Parathyroid adenoma (tissue), 2 donors: ENCODE results near the gene MCCC2.
"Not testable (repeated sequence)": the region's sequence is repeated elsewhere in the genome, so short reads cannot be mapped to it uniquely, and the experiment has no call there.

Source experiments
- H2AFZ ChIP-seq: fragments of 300-600 bp; sonication (generic); one replicate; pipeline ENCODE4 v1.7.0; 2017; ENCODE audit warnings: antibody characterized with exemption, mild to moderate bottlenecking
- H3K27ac ChIP-seq: fragments of 300-600 bp; sonication (generic); one replicate; pipeline ENCODE4 v1.7.0; 2017
- H3K27me3 ChIP-seq: fragments of 300-600 bp; sonication (generic); one replicate; pipeline ENCODE4 v1.7.0; 2017; ENCODE audit warnings: low read length; ENCODE audit not compliant: control insufficient read depth, insufficient read depth
- H3K36me3 ChIP-seq: fragments of 300-600 bp; sonication (generic); one replicate; pipeline ENCODE4 v1.7.0; 2017; ENCODE audit warnings: low read length; ENCODE audit not compliant: control insufficient read depth, insufficient read depth
- H3K4me1 ChIP-seq: fragments of 300-600 bp; sonication (generic); one replicate; pipeline ENCODE4 v1.7.0; 2017; ENCODE audit warnings: control low read depth
- H3K4me2 ChIP-seq: fragments of 300-600 bp; sonication (generic); one replicate; pipeline ENCODE4 v1.7.0; 2017; ENCODE audit warnings: low read length
- H3K4me3 ChIP-seq: fragments of 300-600 bp; sonication (generic); one replicate; pipeline ENCODE4 v1.7.0; 2017; ENCODE audit warnings: low read depth, low read length
- H3K79me2 ChIP-seq: fragments of 300-600 bp; sonication (generic); one replicate; pipeline ENCODE4 v1.7.0; 2017; ENCODE audit warnings: control low read depth
- H3K9ac ChIP-seq: fragments of 300-600 bp; sonication (generic); one replicate; pipeline ENCODE4 v1.7.0; 2017; ENCODE audit warnings: mild to moderate bottlenecking
- H3K9me3 ChIP-seq: fragments of 300-600 bp; sonication (generic); one replicate; pipeline ENCODE4 v1.7.0; 2017; ENCODE audit warnings: low read length; ENCODE audit not compliant: control insufficient read depth
- TF ChIP-seq, protein P1 (sequence below): fragments of 300-600 bp; sonication (generic); IDR thresholded peaks from one replicate; pipeline ENCODE4 v1.7.0; 2017; ENCODE audit warnings: antibody characterized with exemption, mild to moderate bottlenecking
- donor health status: primary hyperparathyroidism.

The MCCC2 gene

DNA sequence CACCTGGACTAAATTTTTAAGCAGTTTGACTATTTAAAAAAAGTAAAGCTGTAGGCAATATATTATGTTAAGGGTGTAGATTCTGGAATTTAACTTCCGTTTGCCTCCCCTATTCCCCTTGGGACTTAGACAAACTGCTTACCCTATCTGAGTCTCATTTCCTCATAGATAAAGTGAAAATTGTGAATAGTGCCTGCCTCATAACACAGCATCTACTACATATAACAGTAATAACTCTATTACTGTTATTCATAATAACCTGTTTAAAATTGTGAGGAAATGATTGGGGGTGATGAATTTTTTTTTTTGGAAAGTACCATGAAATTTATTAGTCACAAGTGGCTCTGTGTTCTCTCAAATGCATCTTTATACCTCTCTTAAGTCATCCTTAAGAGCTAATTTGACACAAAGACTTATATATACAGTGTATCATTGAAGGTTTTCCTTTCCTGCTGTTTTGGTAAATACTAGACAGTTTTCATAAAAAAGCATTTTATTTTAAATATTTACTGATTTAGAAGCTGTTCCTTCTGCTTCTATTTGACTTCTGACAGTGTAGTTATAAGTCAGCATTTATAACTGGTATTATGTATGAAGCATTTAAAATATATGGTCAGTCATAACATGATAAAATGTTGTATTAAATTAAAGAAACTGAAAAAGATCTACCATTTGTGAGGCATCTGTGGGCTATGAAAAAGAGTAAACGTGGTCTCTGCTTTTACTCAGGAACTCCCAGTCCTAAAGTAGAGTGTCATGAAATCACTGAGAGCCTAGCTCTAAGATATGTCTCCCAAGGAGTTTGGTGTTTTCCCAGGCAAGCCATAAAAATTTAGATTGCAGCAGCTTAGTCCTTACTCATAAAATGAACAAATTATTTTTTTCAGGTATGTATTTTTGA is 46.4 kb downstream of the MCCC2 start:
- Histone ChIP-seq H3K4me1 (no peaks in the 10 kb centered on the region), H3K79me2 (no peaks in the 10 kb centered on the region), H3K27me3 (no peaks in the 10 kb centered on the region), H3K9ac (no peak overlapping the region), H3K4me3 (no peak overlapping the region), H3K9me3 (no peaks in the 10 kb centered on the region), H2AFZ (no peak overlapping the region), H3K4me2 (no peak overlapping the region), H3K36me3 (no peaks in the 10 kb centered on the region), H3K27ac (no peak overlapping the region)
- TF ChIP-seq, protein P1, sequence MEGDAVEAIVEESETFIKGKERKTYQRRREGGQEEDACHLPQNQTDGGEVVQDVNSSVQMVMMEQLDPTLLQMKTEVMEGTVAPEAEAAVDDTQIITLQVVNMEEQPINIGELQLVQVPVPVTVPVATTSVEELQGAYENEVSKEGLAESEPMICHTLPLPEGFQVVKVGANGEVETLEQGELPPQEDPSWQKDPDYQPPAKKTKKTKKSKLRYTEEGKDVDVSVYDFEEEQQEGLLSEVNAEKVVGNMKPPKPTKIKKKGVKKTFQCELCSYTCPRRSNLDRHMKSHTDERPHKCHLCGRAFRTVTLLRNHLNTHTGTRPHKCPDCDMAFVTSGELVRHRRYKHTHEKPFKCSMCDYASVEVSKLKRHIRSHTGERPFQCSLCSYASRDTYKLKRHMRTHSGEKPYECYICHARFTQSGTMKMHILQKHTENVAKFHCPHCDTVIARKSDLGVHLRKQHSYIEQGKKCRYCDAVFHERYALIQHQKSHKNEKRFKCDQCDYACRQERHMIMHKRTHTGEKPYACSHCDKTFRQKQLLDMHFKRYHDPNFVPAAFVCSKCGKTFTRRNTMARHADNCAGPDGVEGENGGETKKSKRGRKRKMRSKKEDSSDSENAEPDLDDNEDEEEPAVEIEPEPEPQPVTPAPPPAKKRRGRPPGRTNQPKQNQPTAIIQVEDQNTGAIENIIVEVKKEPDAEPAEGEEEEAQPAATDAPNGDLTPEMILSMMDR = no peak

DNA sequence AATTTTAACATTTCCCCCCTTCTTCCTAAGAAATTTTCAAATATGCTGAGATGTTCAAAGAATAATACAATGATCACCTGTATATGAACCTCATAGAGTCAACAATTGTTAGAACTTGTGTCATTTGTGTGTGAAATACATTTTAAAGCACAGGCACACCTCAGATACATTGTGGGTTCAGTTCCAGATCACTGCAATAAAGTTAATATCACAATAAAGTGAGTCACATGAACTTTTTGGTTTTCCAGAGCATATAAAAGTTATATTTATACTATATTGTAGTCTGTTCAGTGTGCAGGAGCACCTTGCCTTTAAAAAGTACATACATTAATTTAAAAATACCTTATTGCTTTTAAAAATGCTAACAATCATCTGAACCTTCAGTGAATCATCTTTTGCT is 50.0 kb downstream of the MCCC2 start:
- TF ChIP-seq, protein P1 = no peak
- Histone ChIP-seq H3K27ac (no peak overlapping the region), H2AFZ (no peak overlapping the region), H3K9ac (no peak overlapping the region), H3K4me2 (no peak overlapping the region), H3K36me3 (no peaks in the 10 kb centered on the region), H3K4me3 (no peak overlapping the region), H3K9me3 (no peaks in the 10 kb centered on the region), H3K4me1 (no peaks in the 10 kb centered on the region), H3K79me2 (no peaks in the 10 kb centered on the region), H3K27me3 (no peaks in the 10 kb centered on the region)

DNA sequence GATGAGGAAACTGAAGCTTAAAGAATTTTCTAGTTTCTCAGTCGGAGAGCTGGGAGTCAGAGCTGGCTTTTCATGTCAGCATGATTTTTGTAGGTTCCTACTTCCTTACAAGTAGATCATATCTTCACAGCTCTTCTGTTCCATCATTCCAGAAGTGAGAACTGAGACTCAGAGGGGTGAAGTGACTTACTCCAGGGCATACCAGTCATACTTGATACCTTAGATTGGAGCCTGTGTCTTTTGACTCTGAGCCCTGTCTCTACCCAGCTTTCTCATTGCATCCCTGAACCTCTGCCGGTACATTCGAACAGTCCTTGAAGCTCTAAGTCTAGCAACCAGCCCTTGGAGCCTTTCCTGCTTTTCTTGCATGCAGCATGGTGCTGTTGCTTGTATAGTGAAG is 53.3 kb downstream of the MCCC2 start:
- no peak overlapping the region for H3K27ac ChIP-seq
- no peaks in the 10 kb centered on the region for H3K4me1 ChIP-seq
- no peak overlapping the region for H3K9ac ChIP-seq
- no peak overlapping the region for H3K4me3 ChIP-seq
- no peak overlapping the region for H2AFZ ChIP-seq
- H3K4me2 ChIP-seq = no peak overlapping the region
- H3K9me3 ChIP-seq = no peaks in the 10 kb centered on the region
- H3K27me3 ChIP-seq = no peaks in the 10 kb centered on the region
- no peaks in the 10 kb centered on the region for H3K79me2 ChIP-seq
- no peaks in the 10 kb centered on the region for H3K36me3 ChIP-seq
- TF ChIP-seq, protein P1 = no peak

DNA sequence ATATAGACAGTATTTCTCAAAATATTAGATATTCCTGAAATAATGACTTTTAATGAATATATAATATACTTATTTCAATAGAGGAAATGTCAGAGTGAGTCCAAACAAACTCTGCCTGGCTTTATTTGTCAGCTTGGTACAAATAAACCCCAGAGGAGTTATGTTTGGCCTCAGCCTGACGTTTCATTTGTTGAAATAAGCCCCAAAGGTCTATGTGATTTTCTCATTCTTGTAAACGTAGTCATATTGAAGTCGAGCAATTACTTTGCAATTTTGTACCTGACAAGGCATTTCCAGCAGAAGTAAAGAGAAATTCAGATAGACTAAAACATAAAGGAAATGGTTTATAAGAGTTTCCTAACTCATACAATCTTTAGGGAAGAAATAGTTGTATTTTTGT is 57.9 kb downstream of the MCCC2 start:
- H3K4me3 ChIP-seq = no peak overlapping the region
- H3K4me1 ChIP-seq = no peaks in the 10 kb centered on the region
- TF ChIP-seq, protein P1 = no peak
- H3K27ac ChIP-seq = no peak overlapping the region
- no peak overlapping the region for H3K9ac ChIP-seq
- no peak overlapping the region for H3K4me2 ChIP-seq
- H3K79me2 ChIP-seq = no peaks in the 10 kb centered on the region
- no peak overlapping the region for H2AFZ ChIP-seq
- no peaks in the 10 kb centered on the region for H3K36me3 ChIP-seq
- no peaks in the 10 kb centered on the region for H3K27me3 ChIP-seq
- no peaks in the 10 kb centered on the region for H3K9me3 ChIP-seq

DNA sequence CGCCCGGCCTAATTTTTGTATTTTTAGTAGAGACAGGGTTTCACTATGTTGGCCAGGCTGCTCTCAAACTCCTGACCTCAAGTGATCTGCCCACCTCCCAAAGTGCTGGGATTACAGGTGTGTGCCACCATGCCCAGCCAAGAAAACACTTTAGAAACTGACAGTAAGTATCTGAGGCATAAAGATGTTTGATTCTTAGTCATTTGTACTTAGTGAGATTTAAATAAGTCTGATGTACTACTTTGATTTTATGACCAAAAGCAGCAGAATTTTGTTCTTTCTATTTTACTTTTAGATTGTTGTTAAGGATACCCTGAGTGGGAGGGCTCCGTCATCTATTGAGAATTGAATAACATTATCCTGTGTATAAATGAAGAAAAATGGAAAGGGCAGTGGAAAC is 63.8 kb downstream of the MCCC2 start:
- H3K9me3 ChIP-seq, H3K27ac ChIP-seq, H3K79me2 ChIP-seq, H3K36me3 ChIP-seq, H2AFZ ChIP-seq, H3K4me1 ChIP-seq, H3K4me3 ChIP-seq, H3K4me2 ChIP-seq, H3K9ac ChIP-seq, H3K27me3 ChIP-seq: not testable (repeated sequence)
